Measurements from ENCODE around the gene SPAG9.
"Not testable (repeated sequence)": the region's sequence is repeated elsewhere in the genome, so short reads cannot be mapped to it uniquely, and the experiment has no call there.

Gene SPAG9

GRCh38 chr17:50949989-50950877 lies 170.4 kb downstream of the SPAG9 start:
- peak; percentile 44 to 93 for DNase-seq

- no peak for DNase-seq
These were observed 171.3 kb downstream of the SPAG9 start for GRCh38 chr17:50949128-50949988.

GRCh38 chr17:50948711-50949110 lies 172.0 kb downstream of the SPAG9 start:
- DNase-seq: no peak

GRCh38 chr17:50947782-50948543 lies 172.7 kb downstream of the SPAG9 start:
- DNase-seq: peak in 1 of 2 donors; percentile 24

GRCh38 chr17:50946891-50947781 lies 173.5 kb downstream of the SPAG9 start:
- DNase-seq: no peak

GRCh38 chr17:50946223-50946890 lies 174.3 kb downstream of the SPAG9 start:
- DNase-seq: no peak

- DNase-seq: no peak
These were observed 174.9 kb downstream of the SPAG9 start for GRCh38 chr17:50945779-50946222.

GRCh38 chr17:50944902-50945720 lies 175.6 kb downstream of the SPAG9 start:
- DNase-seq: no peak

- peak in 1 of 2 donors; percentile 65 for DNase-seq
These were observed 176.4 kb downstream of the SPAG9 start for GRCh38 chr17:50944054-50944901.

- DNase-seq: no peak
These were observed 177.1 kb downstream of the SPAG9 start for GRCh38 chr17:50943575-50943933.

GRCh38 chr17:50941676-50942048 lies 179.0 kb downstream of the SPAG9 start:
- DNase-seq: not testable (repeated sequence)

GRCh38 chr17:50939795-50940684 lies 180.6 kb downstream of the SPAG9 start:
- no peak for DNase-seq

- no peak for DNase-seq
These were observed 181.2 kb downstream of the SPAG9 start for GRCh38 chr17:50939542-50939794.

GRCh38 chr17:50938821-50939541 lies 181.7 kb downstream of the SPAG9 start:
- no peak for DNase-seq

- DNase-seq: no peak
These were observed 184.7 kb downstream of the SPAG9 start for GRCh38 chr17:50935996-50936266.

- DNase-seq: peak in 1 of 2 donors; percentile 31
These were observed 185.3 kb downstream of the SPAG9 start for GRCh38 chr17:50935221-50935995.

- peak in 1 of 2 donors; percentile 75 for DNase-seq
These were observed 185.9 kb downstream of the SPAG9 start for GRCh38 chr17:50934672-50935220.
